ENCODE measurements around the gene NTN1. TPM values are rescaled to one million over a fixed set of nuclear protein-coding genes. Genes with fewer than 3 reads are reported as not detected.
"Not testable (repeated sequence)": the region's sequence is repeated elsewhere in the genome, so short reads cannot be mapped to it uniquely, and the experiment has no call there.

NTN1 gene
- total RNA-seq, 4 donors from 2014 or later = 5.9 to 11.6 (median 8.5) TPM

GRCh38 chr17:9144502-9145249 is 123.4 kb downstream of the NTN1 start:
- no peak for DNase-seq (ENCODE audit: low spot score in 2 of 2)
- TF ChIP-seq CTCF (IDR thresholded peaks at IDR 0.05) (no peak), POLR2A (IDR thresholded peaks at IDR 0.05) (no peak)
- intact Hi-C loops (cut with DNase I; ENCODE audit: low total_unique reads) = no loop called here
- 64 to 79% methylated on average over 19 of the region's 19 CpGs for WGBS, 2 donors
- H3K4me3 ChIP-seq (ENCODE audit: low read depth, poor library complexity, severe bottlenecking) = no peak overlapping the region

GRCh38 chr17:9146064-9146463 is 124.8 kb downstream of the NTN1 start:
- TF ChIP-seq CTCF (IDR thresholded peaks at IDR 0.05) (no peak), POLR2A (IDR thresholded peaks at IDR 0.05) (no peak)
- WGBS, 2 donors = 48 to 54% methylated on average over 4 of the region's 4 CpGs
- intact Hi-C loops (cut with DNase I; ENCODE audit: low total_unique reads) = no loop called here
- no peak for DNase-seq (ENCODE audit: low spot score in 2 of 2)
- H3K4me3 ChIP-seq (ENCODE audit: low read depth, poor library complexity, severe bottlenecking) = no peak overlapping the region

GRCh38 chr17:9148905-9149525 is 127.7 kb downstream of the NTN1 start:
- 51% methylated on average over 5 to 6 of the region's 6 CpGs for WGBS, 2 donors
- intact Hi-C loops (cut with DNase I; ENCODE audit: low total_unique reads) = no loop called here
- no peak overlapping the region for H3K4me3 ChIP-seq (ENCODE audit: low read depth, poor library complexity, severe bottlenecking)
- TF ChIP-seq CTCF (IDR thresholded peaks at IDR 0.05) = no peak
- DNase-seq (ENCODE audit: low spot score in 2 of 2) = no peak

- no peak overlapping the region for H3K4me3 ChIP-seq (ENCODE audit: low read depth, poor library complexity, severe bottlenecking)
- 51 to 60% methylated on average over 25 of the region's 25 CpGs for WGBS, 2 donors
- DNase-seq (ENCODE audit: low spot score in 2 of 2) = no peak
- TF ChIP-seq CTCF (IDR thresholded peaks at IDR 0.05) = no peak
- no peak for TF ChIP-seq POLR2A (IDR thresholded peaks at IDR 0.05)
- intact Hi-C loops (cut with DNase I; ENCODE audit: low total_unique reads) = no loop called here
Measured at GRCh38 chr17:9150446-9151090, 129.3 kb downstream of the NTN1 start.

- no peak for DNase-seq (ENCODE audit: low spot score in 2 of 2)
- H3K4me3 ChIP-seq (ENCODE audit: low read depth, poor library complexity, severe bottlenecking) = no peak overlapping the region
- WGBS, 2 donors = 55 to 80% methylated on average over 6 of the region's 6 CpGs
- intact Hi-C loops (cut with DNase I; ENCODE audit: low total_unique reads) = no loop called here
- TF ChIP-seq POLR2A (IDR thresholded peaks at IDR 0.05) (no peak), CTCF (IDR thresholded peaks at IDR 0.05) (no peak)
Measured at GRCh38 chr17:9151091-9151490, 129.8 kb downstream of the NTN1 start.

- H3K4me3 ChIP-seq (ENCODE audit: low read depth, poor library complexity, severe bottlenecking); intact Hi-C loops (cut with DNase I; ENCODE audit: low total_unique reads); DNase-seq (ENCODE audit: low spot score in 2 of 2): not testable (repeated sequence)
- 93 to 94% methylated on average over 10 of the region's 10 CpGs for WGBS, 2 donors
Measured at GRCh38 chr17:9151740-9152139, 130.4 kb downstream of the NTN1 start.
